Ectodermal cell (in vitro differentiated cells): Measurements from ENCODE around the gene PRDM10.

ENCODE experiments used
- H3K27ac ChIP-seq: 2 replicates; pipeline ENCODE4 v1.7.0; 2013; ENCODE audit warnings: mild to moderate bottlenecking, low read depth, low read length; ENCODE audit not compliant: insufficient read depth, poor library complexity, severe bottlenecking
- H3K27me3 ChIP-seq: 2 replicates; pipeline ENCODE4 v1.7.0; 2013; ENCODE audit warnings: mild to moderate bottlenecking, low read length; ENCODE audit not compliant: insufficient read depth, control insufficient read depth, poor library complexity, severe bottlenecking
- H3K36me3 ChIP-seq: one replicate; pipeline ENCODE4 v1.7.0; 2013; ENCODE audit warnings: low read length; ENCODE audit not compliant: control insufficient read depth, insufficient read depth
- H3K4me1 ChIP-seq: one replicate; pipeline ENCODE4 v1.7.0; 2013; ENCODE audit warnings: low read length; ENCODE audit not compliant: control insufficient read depth, insufficient read depth
- H3K4me3 ChIP-seq: 2 replicates; pipeline ENCODE4 v1.7.0; 2013; ENCODE audit warnings: low read depth, low read length, control low read depth; ENCODE audit not compliant: insufficient read depth
- H3K9me3 ChIP-seq: 2 replicates; pipeline ENCODE4 v1.7.0; 2013; ENCODE audit warnings: mild to moderate bottlenecking, low read length, moderate library complexity; ENCODE audit not compliant: control insufficient read depth
- WGBS, 2 experiments: methylation state at CpG; one replicate each; pipeline ENCODE4 v1.1.7; 2013; ENCODE audit warnings: missing lambda C conversion rate in 2 of 2; 5-methylcytosine and 5-hydroxymethylcytosine counted together

The PRDM10 gene

DNA sequence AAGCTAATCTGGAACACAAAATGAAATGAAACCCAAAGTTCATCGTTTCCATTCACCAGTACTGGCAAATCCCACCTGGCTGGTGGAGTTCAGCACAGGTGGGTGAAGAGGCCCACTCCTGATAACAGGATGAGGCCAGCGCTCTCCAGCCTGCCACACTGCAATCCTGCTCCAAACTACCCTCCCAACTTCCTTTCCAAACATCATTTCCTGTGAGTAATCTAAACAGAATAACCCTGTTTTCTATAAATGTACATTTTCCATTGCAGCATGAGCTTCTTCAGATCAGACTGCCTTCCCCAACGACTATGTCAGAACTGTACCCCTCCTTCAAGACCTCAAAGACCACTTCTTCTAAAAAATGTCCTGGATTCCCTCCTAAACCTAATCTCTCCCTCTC is 91.3 kb downstream of the PRDM10 start:
- WGBS, 2 experiments, result 94 to 95% methylated on average over 3 of the region's 3 CpGs
- H3K9me3 ChIP-seq, result no peaks in the 10 kb centered on the region
- H3K4me3 ChIP-seq, result no peak overlapping the region
- H3K4me1 ChIP-seq, result peaks cover 5% of the 10 kb centered on the region
- H3K27ac ChIP-seq, result no peak overlapping the region
- peaks cover 9% of the 10 kb centered on the region for H3K36me3 ChIP-seq
- H3K27me3 ChIP-seq, result no peaks in the 10 kb centered on the region

DNA sequence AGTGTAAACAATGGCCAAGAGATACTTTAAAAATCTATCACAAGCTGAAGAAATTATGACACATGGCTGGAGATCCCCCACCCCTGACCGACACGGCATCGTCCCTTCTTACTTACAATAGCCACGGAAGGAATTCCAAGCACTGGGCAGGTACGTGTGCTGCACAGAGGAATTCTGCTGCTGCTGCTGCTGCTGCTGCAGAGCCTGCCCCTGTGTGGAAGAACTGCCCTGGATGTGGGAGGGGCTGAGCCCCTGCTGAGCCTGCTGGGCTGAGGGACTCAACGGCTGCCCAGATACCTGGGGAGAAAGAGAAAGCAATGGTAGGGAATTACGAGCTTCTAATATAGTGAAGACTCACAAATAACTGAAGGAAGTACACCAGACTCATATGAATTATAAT is 92.3 kb downstream of the PRDM10 start:
- no peaks in the 10 kb centered on the region for H3K27me3 ChIP-seq
- H3K4me1 ChIP-seq, result peaks cover 5% of the 10 kb centered on the region
- H3K9me3 ChIP-seq, result no peaks in the 10 kb centered on the region
- peaks cover 6% of the 10 kb centered on the region for H3K36me3 ChIP-seq
- no peak overlapping the region for H3K27ac ChIP-seq
- no peak overlapping the region for H3K4me3 ChIP-seq
- 67 to 80% methylated on average over 5 to 7 of the region's 7 CpGs for WGBS, 2 experiments

DNA sequence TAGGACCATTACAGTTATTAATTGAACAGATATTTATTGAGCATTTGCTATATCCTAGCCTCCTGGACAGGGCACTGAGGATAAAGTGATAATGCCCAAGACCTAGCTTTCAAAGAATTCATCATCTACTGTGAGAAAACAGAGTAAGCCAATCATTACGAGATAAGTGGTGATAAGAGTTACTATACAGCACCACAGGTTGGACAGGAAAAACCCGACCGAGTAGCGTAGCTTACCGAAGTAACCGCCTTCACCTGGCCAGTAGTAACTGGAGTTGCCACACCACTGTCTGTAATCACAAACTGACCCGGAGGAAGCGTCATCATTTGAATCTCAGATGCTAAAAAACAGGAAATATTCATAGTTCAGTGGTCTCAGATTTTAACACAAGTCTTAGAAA is 97.2 kb downstream of the PRDM10 start:
- Histone ChIP-seq H3K9me3 (no peaks in the 10 kb centered on the region), H3K4me3 (no peak overlapping the region), H3K27me3 (no peaks in the 10 kb centered on the region), H3K36me3 (peaks cover 13% of the 10 kb centered on the region), H3K4me1 (peaks cover 2% of the 10 kb centered on the region), H3K27ac (no peak overlapping the region)
- WGBS, 2 experiments, result 92 to 95% methylated on average over 8 of the region's 8 CpGs

DNA sequence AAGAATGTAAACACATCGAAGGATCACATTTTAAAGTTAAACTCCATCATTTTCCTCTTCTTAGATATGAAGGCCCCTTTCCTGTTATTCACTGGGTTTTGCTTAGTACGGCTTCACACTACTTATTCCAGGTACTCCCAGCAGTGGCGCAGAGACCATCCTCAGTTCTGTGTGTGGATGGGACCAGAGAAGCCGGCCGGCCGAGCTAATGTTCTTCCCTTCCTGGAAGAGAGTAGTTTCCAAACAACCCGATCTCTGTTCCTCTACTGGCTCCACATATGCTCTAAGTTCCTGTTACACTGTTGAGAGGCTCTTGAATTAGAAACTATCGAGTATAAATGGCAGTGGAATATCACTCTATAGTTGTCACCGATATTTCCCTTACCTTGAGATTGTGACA is 106.6 kb downstream of the PRDM10 start:
- H3K4me1 ChIP-seq, result peaks cover 12% of the 10 kb centered on the region
- H3K36me3 ChIP-seq, result peaks cover 10% of the 10 kb centered on the region
- no peaks in the 10 kb centered on the region for H3K9me3 ChIP-seq
- 90 to 94% methylated on average over 9 of the region's 9 CpGs for WGBS, 2 experiments
- H3K4me3 ChIP-seq, result peak overlapping the region; percentile 75
- H3K27ac ChIP-seq, result peak overlapping the region; percentile 19
- H3K27me3 ChIP-seq, result no peaks in the 10 kb centered on the region

DNA sequence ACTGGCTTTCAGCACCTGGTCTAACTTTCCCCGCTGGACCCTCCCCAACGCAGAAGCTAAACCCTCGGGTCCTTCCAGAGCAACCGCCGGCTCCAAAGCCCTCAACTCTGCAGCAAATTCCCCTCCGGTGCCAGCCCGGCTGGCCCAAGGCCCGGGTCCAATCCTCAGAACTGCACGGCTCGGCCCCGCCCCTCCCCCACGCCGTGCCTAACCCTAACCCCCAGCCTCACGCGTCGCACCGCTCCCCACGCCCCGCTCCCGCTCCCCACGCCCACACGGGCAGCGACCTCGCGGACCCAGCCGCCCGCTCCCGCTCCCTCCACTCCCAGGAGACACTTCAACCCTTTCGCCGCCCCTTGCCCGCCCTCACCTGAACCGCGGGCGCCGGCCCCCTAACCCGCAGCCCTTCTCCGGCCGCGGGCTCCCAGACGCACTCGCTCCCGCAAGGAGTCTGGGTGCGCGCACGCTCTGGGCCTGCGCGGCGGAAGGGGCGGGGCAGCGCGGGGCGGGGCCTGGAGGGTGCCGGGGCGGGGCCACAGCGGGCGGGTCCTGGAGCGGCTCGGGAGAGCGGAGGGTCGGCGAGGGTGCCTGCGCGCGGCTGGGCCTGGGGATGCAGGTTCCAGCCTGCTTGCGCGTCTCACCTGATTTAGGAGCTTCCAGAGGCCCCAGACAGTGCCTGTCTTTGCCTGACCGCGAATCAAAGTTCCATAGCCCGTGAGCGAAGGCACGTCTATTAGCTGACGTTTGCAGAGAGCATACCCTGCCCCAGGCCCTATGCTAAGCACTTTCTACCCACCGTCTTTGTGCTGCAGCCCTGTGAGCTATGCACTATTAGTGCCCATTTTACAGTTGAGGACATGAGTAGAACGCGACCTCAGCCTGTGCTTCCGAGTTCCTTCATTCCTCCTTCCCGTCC is 107.3 kb downstream of the PRDM10 start, which contains the start of gene NFRKB:
NFRKB (minus strand) TSS at position 453 of the 916 bp plus-strand sequence. CDS start 2,729 bp downstream, outside the sequence.
- Histone ChIP-seq H3K4me3 (peak within 1 kb of the TSS; percentile 75), H3K9me3 (no peaks in the 10 kb centered on the region), H3K4me1 (peaks cover 12% of the 10 kb centered on the region), H3K27ac (peak within 1 kb of the TSS; percentile 19), H3K36me3 (peaks cover 10% of the 10 kb centered on the region), H3K27me3 (no peaks in the 10 kb centered on the region)
- WGBS, 2 experiments, result 3% methylated on average over 77 of the region's 77 CpGs

DNA sequence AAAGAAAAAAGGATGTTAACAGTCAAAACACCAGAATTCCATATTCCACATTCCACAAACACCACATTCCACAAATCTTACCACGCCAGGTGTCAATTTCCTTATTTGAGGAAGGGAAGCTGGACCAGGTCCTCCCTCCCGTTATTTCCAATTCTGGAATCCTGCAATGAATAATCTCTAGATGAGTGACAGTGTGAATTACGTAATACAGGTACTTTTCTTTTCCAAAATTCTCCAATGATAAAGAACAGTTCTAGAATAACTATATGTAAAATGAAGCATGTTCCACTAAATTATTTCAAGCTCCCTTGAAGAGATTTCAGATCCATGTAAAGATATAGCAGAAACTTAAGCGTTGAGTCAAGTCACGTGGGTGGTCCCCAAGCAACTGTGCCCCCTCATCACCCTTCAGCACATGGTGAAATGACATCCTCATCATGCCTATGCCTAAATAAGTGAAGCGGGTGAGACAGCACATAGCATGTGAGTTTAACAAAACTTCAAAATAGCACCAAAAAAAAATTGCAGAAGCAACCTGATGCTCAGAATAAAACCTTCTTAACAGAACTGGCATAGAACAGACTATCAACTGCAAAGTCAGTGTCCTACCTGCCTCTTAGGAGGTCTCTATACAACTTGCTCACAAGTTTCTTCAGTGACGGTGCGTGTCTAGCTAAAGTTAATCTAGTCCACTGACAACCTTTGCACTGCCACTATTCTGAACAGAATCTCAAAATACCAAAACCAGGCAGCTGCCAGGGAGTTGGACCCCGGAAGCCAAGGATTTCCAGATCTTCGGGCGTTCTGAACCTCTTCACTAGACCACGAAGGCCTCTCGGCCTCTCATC is 108.1 kb downstream of the PRDM10 start:
- 30 to 42% methylated on average over 11 to 13 of the region's 13 CpGs for WGBS, 2 experiments
- Histone ChIP-seq H3K27ac (no peak overlapping the region), H3K36me3 (peaks cover 14% of the 10 kb centered on the region), H3K27me3 (no peaks in the 10 kb centered on the region), H3K9me3 (no peaks in the 10 kb centered on the region), H3K4me3 (peak overlapping the region; percentile 75), H3K4me1 (peaks cover 12% of the 10 kb centered on the region)

DNA sequence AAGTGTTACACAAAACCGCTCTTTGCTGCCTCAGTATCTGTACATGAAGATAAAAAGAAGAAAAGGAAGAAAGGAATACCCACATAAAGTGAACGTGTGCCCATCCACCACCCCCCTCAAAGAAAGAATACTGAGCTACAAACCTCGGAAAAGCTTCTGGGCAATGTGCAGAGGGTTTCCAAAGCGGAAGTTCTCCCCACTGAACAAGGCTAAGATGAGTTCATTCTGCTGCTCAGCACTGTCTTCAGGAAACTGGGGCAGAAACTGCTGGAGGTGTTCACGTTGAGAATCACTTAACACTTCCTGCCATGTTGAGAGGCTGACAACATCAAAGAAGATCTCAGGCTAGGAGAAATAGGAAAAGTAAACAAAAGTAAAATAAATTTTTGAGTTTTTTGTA is 114.2 kb downstream of the PRDM10 start:
- Histone ChIP-seq H3K27me3 (no peaks in the 10 kb centered on the region), H3K9me3 (no peaks in the 10 kb centered on the region), H3K36me3 (peaks cover 63% of the 10 kb centered on the region), H3K27ac (no peak overlapping the region), H3K4me1 (no peaks in the 10 kb centered on the region), H3K4me3 (no peak overlapping the region)
- 92 to 96% methylated on average over 4 to 5 of the region's 5 CpGs for WGBS, 2 experiments

DNA sequence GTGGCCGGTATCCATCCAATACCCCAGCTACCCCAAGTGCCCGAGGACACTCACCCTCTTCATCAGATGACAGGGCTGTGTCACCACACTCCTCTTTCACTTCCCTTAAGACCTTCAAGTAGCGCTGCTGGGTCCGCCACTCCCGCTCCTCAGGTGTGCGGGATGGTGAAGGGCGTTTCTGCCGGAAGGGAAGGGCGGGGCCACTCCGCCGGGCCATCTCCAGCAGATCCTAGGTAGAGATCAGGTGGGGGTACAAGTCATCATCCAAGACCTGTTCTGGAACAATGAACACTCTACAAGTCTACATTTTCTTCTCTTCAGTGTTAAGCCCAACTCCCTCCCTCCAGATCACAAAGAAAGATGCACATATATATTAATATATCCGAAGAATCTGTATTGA is 117.3 kb downstream of the PRDM10 start:
- Histone ChIP-seq H3K4me1 (no peaks in the 10 kb centered on the region), H3K9me3 (no peaks in the 10 kb centered on the region), H3K27ac (no peak overlapping the region), H3K4me3 (no peak overlapping the region), H3K36me3 (peaks cover 83% of the 10 kb centered on the region), H3K27me3 (no peaks in the 10 kb centered on the region)
- 95 to 97% methylated on average over 11 of the region's 12 CpGs for WGBS, 2 experiments

DNA sequence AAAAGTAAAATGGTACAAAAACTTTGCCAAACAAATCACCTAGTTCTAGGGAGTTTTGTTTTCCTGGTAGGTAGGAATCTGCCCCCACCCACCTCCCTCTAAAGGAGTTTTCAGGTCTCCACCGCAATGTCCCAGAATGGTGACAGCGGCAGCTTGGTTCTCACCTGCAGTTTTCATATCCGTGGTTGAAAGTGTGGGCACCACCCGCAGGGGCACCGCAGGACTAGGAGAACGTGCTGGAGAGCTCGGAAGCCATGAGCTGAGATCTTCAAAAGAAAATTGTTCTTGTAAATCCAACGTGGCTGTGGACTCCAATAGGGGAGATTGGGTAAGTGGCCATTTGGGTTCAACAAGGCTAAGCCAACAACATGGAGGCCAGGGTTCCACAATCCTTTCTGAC is 118.1 kb downstream of the PRDM10 start:
- Histone ChIP-seq H3K9me3 (no peaks in the 10 kb centered on the region), H3K27me3 (no peaks in the 10 kb centered on the region), H3K36me3 (peaks cover 83% of the 10 kb centered on the region), H3K4me3 (no peak overlapping the region), H3K27ac (no peak overlapping the region), H3K4me1 (no peaks in the 10 kb centered on the region)
- 95 to 96% methylated on average over 8 of the region's 8 CpGs for WGBS, 2 experiments

DNA sequence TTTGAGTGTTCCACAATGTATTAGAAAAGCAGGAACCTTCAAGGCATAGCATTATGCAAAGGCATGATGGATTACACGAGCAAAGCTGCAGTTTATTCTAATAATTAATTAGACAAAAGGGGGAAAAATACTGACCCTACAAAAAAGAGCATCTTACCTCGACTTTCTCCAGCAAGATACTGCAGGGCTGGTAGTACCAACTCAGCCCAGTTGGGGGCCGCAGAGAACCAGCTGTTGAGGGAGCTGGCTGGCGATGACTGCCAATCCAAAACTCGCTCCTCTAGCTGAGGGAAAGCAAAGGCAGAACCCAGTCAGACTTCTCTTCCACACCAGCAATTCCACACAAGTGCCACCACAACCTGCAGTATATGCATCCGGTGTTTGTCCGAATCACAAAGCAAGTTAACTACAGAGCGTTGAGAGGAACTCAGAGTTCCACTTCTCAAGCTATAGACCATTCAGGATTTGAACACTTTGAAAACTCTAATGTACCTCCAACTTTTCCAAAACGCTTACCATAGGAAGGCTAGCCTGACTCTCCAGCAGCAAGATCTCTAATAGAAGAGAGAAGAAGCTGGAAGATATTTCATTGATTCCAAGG is 121.0 kb downstream of the PRDM10 start:
- Histone ChIP-seq H3K27ac (no peak overlapping the region), H3K4me3 (no peak overlapping the region), H3K27me3 (no peaks in the 10 kb centered on the region), H3K36me3 (peaks cover 93% of the 10 kb centered on the region), H3K4me1 (no peaks in the 10 kb centered on the region), H3K9me3 (no peaks in the 10 kb centered on the region)
- 86 to 87% methylated on average over 9 of the region's 9 CpGs for WGBS, 2 experiments
